Measurements from ENCODE around the gene ZNF620. TPM values are rescaled to one million over a fixed set of nuclear protein-coding genes. Genes with fewer than 3 reads are reported as not detected.
"Not testable (repeated sequence)": the region's sequence is repeated elsewhere in the genome, so short reads cannot be mapped to it uniquely, and the experiment has no call there.

ZNF620 gene
- polyA plus RNA-seq, 2 of the 4 experiments (the other 2 are of a cell fraction) = 2.5 to 3.8 TPM

DNA sequence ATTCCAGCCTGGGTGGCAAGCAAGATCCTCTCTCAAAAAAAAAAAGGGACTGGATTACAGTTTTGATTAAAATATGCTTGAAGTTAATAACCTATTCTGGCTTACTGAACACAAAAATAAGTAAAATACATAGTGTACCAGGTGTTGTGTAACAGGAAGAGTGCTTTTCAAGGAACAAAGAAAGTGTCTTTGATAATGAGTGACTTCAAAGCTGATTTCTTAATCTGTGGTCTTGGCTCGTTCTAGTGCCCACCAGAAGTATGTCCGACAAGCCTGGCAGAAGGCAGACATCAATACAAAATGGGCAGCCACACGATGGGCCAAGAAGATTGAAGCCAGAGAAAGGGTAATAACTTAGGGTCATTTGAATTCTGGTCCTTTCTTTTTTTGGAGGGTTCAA, 44.7 kb upstream of the ZNF620 start (continued):
- TF ChIP-seq, protein P1, sequence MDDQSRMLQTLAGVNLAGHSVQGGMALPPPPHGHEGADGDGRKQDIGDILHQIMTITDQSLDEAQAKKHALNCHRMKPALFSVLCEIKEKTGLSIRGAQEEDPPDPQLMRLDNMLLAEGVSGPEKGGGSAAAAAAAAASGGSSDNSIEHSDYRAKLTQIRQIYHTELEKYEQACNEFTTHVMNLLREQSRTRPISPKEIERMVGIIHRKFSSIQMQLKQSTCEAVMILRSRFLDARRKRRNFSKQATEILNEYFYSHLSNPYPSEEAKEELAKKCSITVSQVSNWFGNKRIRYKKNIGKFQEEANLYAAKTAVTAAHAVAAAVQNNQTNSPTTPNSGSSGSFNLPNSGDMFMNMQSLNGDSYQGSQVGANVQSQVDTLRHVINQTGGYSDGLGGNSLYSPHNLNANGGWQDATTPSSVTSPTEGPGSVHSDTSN (IDR thresholded peaks at IDR 0.05) = no peak
- no peak for TF ChIP-seq HDAC2 (IDR thresholded peaks at IDR 0.05)
- TF ChIP-seq NR3C1 (IDR thresholded peaks at IDR 0.05) = no peak
- no peak for TF ChIP-seq JUNB (IDR thresholded peaks at IDR 0.05)
- TF ChIP-seq ZFP36 (IDR thresholded peaks at IDR 0.05; ENCODE audit: borderline replicate concordance, partially characterized antibody) = no peak
- TF ChIP-seq HOXA7 (CRISPR knock-in tag; IDR thresholded peaks at IDR 0.05) = no peak
- TF ChIP-seq ZSCAN20 (CRISPR knock-in tag; IDR thresholded peaks at IDR 0.05) = no peak

- POLR2A ChIA-PET; H3K9me3 ChIP-seq; H3K27ac ChIP-seq; FAIRE-seq; H3K4me3 ChIP-seq; H3K4me2 ChIP-seq; DNase-seq (ENCODE audit: low read depth in 1 of 2, low spot score in 1 of 2); ATAC-seq: not testable (repeated sequence)
- CTCF ChIA-PET = interaction anchor here (0.7 to 1.4 kb wide), 2 partner anchors 921 to 1728 kb away, joined by 3 read pairs; no protein-coding TSS in a partner anchor
- H3K4me1 ChIP-seq = peaks cover 23% of the 10 kb centered on the region; the same call in 2 of the 3 replicates
- 97% methylated on average over 7 of the region's 7 CpGs for WGBS (ENCODE audit: missing lambda C conversion rate)
Measured at GRCh38 chr3:40462838-40463237, 43.0 kb upstream of the ZNF620 start.

- ATAC-seq = no peak
- no peaks in the 10 kb centered on the region for H3K9me3 ChIP-seq
- no peak for TF ChIP-seq HEYL (CRISPR knock-in tag; IDR thresholded peaks at IDR 0.05)
- TF ChIP-seq HDAC2 (IDR thresholded peaks at IDR 0.05) = no peak
- TF ChIP-seq TFCP2L1 (CRISPR knock-in tag; IDR thresholded peaks at IDR 0.05) = no peak
- no peak for TF ChIP-seq ZSCAN20 (CRISPR knock-in tag; IDR thresholded peaks at IDR 0.05)
- no peak for TF ChIP-seq NR3C1 (IDR thresholded peaks at IDR 0.05)
- TF ChIP-seq SREBF2 (IDR thresholded peaks at IDR 0.05) = no peak
- TF ChIP-seq CBX8 (IDR thresholded peaks at IDR 0.05) = no peak
- no peak for TF ChIP-seq MAX (IDR thresholded peaks at IDR 0.05)
- TF ChIP-seq NPAS2 (CRISPR knock-in tag; IDR thresholded peaks at IDR 0.05; ENCODE audit: borderline replicate concordance) = no peak
- TF ChIP-seq ZFP36 (IDR thresholded peaks at IDR 0.05; ENCODE audit: borderline replicate concordance, partially characterized antibody) = no peak
- TF ChIP-seq KDM1A (IDR thresholded peaks at IDR 0.05; ENCODE audit: low read depth) = no peak
- TF ChIP-seq HOXB5 (CRISPR knock-in tag; IDR thresholded peaks at IDR 0.05) = no peak
- no peak for TF ChIP-seq CHD2 (IDR thresholded peaks at IDR 0.05; ENCODE audit: low read length, partially characterized antibody)
- TF ChIP-seq JUN (IDR thresholded peaks at IDR 0.05) = no peak
- TF ChIP-seq POLR2A (IDR thresholded peaks at IDR 0.05; ENCODE audit: low read length) = no peak
- no peak for TF ChIP-seq MAFK (IDR thresholded peaks at IDR 0.05; ENCODE audit: partially characterized antibody)
- TF ChIP-seq TP53 (CRISPR knock-in tag; IDR thresholded peaks at IDR 0.05) = no peak
- no peak for TF ChIP-seq ELK1 (IDR thresholded peaks at IDR 0.05; ENCODE audit: low read depth, low read length)
- TF ChIP-seq ZNF302 (CRISPR knock-in tag; IDR thresholded peaks at IDR 0.05) = no peak
- no peak for TF ChIP-seq ZC3H11A (IDR thresholded peaks at IDR 0.05)
- no peak for DNase-seq (ENCODE audit: low read depth in 1 of 2, low spot score in 1 of 2)
- ChIA-PET CTCF (interaction anchor here (0.8 to 1.4 kb wide), 2 partner anchors 14 to 1727 kb away, joined by 3 read pairs; partner anchors contain the start of gene ZNF619), POLR2A (no interaction called here)
- peaks cover 20% of the 10 kb centered on the region; the same call in 2 of the 3 replicates for H3K4me1 ChIP-seq
- WGBS (ENCODE audit: missing lambda C conversion rate) = 88% methylated on average over 2 of the region's 2 CpGs
- H3K4me3 ChIP-seq = no peak overlapping the region
- no peak overlapping the region for H3K27ac ChIP-seq
- FAIRE-seq = no peak
- H3K4me2 ChIP-seq = no peak overlapping the region
Measured at GRCh38 chr3:40463579-40463978, 42.3 kb upstream of the ZNF620 start.
